Amniotic stem cell (primary cell): ENCODE measurements around the gene MPPED1.

Experiments
- DNase-seq: peaks from one replicate; lab custom pipeline; 2025; lab: John Stamatoyannopoulos, UW

Gene MPPED1

DNA sequence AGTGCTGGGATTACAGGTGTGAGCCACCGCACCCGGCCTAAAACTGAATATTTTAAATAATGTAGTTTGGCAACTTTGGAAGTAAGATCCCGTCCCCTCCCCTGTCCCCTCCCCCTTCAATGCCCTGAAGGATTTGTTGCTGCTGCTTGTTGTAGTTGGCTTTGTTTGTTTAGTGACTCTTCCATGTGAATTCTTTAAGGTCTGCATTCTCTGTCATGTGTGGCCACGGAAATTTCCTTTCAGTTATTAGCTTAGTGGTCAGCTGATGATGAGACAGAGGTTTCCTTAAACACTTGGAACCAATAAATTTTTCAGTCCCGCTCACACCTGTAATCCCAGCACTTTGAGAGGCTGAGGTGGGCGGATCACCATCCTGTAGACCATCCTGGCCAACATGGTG, 109.9 kb downstream of the MPPED1 start:
- no peak for DNase-seq

DNA sequence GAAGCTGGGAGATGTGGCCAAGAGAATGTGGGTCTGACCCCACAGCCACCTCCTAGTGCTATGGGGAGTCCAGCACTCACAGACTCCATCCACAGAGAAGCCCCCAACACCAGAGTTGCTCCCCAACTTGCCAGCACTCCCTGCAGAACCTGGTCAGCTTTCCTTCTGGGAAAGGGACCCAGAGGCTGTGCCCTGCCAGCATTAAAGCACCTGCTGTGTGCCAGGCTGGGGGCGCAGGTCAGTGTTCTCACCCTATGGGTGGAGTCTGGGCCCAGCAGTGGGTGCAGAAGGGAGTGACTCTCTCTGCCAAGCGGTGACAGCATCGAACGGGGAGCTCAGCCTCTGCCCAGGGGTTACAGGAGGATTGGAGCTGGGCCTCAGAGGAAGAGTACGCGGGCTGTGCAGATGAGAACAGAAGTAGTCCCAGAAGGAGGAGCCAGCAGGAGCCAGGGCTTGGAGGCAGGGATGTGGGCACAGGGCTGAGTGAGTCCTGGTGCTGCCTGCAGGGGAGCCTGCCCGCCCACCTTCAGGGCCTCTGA, 114.4 kb downstream of the MPPED1 start:
- no peak for DNase-seq

DNA sequence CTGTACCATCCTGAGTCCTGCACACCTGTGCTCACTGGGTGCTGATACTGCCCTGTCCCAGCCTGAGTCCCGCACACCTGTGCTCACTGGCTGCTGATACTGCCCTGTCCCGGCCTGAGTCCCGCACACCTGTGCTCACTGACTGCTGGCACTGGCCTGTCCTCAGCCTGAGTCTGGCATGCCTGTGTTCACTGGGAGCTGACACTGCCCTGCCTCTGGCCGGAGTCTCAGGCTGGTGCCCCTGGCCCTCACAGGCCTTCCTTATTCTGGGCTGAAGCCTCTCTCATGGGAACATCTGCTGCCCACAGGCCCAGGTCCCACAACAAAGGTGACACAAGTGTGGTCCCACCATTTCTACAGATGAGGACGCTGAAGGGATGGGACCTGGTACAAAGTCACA, 115.1 kb downstream of the MPPED1 start:
- no peak for DNase-seq

DNA sequence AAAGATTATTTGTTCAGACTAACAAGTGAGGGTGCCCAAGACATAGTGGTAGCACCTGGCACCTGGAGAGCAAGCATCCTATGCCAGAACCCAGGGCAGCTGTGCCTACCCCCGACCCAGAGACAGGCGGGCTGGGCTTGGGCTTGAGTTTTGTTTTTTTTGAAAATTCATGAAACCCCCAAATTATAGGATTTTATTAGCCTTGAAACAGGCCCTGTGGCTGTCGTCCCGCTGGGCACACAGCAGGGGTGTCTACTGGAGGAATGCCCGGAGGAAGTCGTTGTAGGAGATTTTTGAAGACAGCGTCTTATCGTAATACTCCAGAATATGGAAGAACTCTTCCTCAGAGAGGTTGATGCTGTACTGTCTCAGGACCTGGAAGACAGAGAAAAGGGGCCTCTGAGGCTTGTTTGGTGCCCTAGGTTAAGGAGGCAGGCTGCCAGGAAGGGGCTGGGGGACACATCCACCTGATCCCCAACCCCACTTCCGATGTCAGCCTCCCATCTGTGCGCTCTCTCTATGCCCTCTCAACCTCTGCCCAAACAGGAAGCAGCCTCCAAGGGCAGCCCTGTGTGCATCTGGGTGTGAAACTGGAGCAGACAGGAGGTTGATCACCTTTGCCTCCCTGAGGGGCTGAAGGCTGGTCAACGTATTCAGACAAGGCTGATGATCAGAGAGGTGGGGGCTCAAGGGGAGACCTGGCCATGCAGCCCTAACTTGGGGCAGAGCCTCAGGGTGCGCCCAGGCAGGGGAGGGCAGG, 117.0 kb downstream of the MPPED1 start:
- no peak for DNase-seq

DNA sequence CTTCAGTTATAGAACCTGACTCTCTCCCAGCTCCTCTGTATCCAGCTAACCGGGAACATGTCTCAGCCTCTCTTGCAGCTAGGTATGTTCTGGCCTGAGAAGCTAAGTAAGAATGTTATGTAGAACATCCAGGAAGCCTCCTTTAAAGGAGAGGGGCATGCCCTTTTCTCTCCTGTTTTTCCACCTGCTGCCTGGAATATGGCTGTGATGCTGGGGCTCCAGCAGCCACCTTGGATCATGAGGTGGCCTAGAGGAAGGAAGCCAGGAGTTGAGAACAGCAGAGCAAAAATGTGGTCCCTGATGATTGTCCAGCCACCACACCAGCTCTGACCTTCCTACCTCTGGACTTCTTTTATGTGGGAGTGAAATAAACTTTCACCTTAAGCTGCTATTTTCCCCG, 117.6 kb downstream of the MPPED1 start:
- DNase-seq, result no peak

DNA sequence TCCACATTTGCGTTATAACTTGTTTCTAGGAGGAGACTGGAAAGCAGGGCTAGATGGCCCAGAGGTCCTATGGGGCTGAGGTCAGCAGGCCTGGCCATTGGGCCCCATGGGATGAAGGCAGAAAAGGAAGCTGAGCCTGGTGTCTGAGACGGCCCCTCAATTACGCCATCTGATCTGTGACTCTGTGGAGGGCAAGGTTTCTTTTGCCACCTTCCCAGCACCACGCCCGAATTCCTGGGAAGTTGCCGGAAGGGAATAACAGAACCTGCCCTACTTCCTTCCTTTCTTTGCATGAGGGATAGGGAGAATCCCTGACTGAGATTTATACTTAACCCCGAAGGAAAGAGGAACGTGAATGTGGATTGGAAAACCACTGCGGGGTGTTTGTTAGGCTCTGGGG, 118.1 kb downstream of the MPPED1 start:
- DNase-seq, result no peak

DNA sequence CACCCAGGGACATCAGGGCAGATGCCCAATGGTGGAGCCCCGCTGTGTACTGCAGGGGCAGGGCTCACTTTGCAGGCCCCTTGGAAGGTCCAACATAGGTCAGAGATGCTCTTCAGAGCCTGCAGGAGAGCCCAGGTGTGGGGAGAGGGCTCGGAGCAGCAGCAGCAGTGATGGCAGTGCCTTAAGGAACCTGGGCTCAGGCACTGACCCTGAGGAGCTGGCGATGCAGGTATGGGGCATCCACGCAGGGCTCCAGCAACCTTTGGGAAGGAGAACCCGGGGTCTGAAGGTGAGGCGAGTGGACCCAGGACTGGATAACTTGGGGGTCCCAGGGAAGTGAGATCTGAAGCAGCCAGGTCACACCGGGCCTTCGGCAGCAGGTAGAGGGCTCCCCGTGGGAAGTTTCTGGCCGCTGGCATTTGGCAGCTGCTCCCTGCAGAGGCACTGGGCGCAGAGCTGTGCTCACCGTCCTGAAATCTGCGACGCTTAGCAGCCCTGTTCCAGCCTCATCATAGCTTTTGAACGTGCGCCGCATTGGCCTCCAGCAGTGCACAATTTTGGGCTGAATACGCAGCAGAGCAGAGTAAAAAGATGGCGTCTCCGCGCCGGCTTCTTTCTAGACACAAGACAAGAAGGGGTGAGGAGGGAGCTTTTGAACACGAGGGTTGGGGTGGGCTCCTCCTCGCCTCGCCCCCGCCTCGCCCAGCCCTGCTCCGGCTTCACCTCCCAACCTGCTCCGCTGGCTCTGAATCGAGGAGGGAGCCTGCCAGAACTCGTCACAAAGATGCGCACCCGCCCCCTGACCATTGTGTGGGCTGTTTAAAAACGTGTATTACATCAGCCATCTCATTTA, 118.8 kb downstream of the MPPED1 start:
- no peak for DNase-seq

DNA sequence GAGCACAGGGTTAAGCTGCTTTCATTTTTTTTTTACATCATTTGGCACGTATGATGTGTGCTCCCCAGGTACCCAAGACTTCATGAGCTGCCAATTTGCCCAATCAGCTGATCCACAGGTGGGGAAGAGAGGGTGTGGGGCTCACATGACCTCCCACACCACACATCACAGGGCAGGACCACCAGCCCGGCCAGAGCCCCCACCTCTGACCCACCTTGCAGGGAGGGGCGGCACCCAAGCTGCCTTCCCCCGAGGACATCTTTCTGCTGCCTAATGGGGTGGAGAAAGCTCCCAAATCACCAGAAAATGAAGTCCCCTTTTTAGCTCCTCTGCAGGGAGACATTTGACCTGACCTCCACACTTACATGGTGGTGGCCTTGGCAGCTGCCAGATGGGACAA, 119.8 kb downstream of the MPPED1 start:
- DNase-seq, result no peak

DNA sequence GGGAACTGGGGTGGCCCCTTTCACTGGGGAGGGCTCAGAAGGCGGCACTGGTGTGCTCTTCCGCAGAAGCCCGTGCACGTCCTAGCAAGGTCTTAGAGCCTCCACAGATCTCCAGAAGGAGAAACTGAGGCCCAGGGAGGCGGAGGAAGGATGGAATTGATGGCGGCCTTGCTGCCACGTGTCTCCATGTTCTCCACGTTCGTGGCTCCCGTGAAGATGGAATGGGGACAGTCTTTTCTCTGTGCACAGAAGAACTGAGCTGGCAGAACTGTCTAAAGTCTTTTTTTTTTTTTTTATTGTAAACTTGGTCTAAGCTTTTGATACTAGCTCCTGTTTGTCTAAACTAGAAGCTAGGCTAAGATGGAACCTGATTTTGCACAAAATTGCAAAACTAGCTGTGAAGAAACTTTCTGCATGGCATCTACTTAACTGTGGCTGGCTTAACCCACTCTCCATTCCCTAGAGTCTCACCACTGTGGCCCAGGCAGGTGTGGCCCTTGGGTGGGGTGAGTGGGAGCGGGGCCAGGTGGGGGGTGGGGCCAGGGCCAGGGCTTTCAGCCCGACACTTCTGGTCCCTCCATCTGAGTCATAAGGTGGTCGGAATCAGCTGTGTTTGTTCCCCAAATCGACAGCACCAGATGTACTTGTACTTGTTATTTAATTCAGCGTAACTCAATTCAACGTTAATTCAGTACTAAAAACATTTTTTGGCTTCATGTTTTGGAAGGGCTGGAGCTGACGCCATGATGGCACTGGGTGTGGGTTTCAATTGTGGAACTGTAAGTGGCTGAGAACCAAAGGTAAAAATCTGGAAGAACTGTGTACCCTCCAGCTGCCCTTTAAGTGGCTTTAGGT, 120.7 kb downstream of the MPPED1 start:
- no peak for DNase-seq

DNA sequence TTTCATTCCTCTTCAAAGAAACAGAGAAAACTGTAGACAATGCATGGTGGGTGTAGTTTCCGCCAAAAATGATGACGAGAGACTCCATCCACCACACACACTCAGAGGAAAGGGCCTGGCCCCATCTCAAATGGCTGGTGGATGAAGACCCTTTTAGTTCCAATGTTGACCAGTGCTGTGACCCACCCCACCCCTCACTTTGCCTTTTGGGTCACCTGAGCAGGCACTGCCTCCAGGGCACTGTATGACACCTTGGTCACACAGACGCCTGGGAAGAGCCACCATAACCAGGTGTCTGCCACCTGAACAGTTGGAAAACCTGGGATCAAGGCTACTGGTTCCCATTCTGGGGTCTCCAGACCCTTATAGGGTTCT, 121.3 kb downstream of the MPPED1 start:
- DNase-seq, result no peak

DNA sequence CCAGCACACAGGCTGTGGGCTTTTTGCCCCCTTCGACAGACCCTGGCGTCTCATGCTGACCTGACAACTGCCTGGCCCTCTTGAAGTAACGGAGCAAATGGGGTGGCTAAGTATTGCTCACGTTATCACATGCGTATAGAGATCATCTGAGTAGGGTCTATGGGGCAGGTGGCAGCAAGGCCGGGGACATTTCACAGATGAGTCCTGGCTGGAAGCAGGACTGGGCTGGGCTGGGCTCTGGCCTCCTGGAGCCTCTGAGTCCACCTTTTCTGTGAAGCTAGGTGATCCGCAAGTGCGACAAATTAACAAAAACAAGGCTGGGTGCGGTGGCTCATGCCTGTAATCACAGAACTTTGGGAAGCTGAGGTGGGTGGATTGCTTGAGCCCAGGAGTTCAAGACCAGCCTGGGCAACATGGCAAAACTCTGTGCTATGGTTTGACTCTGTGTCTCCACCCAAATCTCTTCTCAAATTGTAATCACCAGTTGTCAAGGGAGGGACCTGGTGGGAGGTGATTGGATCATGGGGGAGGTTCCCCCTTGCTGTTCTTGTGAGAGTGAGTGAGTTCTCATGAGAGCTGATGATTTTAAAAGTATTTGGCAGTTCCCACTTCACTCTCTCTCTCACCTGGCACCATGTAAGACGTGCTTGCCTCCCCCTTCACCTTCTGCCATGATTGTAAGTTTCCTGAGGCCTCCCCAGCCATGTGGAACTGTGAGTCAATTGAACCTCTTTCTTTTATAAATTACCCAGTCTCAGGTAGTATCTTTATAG, 122.0 kb downstream of the MPPED1 start:
- DNase-seq, result no peak

DNA sequence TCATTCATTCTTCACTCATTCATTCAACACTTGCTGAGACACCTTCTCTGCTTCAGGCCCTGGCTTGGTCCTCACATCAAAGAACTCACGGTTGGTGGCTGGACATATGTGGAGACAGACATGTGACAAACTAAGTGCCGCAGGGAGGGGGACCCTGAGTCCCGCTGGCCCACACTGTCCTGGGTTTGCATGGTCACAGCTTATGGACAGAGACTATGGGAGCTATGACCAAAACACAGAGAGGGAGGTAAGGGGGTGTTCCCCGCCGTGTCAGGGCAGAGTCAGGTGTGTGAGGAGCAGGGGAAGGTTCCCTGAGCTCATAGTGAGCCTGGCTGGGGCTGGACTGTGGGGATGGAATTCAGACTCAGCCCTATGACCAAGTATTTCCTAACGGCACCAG, 123.1 kb downstream of the MPPED1 start:
- no peak for DNase-seq

DNA sequence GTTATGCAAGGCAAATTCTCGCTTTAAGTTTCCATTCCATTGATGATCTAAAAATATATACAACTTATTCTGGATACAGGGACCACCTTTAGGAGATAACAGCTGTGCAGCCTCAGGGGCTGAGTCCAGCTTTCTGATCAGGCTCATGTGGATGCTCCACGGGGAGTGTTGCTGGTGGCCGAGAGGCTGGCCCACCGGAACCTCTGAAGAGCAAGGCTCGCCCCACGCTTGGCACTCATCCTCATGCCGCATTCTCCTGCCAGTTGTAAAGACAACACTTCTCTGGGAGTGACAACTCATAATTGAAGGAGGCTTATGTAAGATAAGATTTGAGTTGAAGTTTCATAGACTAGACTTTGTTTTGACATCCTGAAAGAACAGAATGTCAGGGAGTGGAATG, 123.5 kb downstream of the MPPED1 start:
- DNase-seq, result no peak

DNA sequence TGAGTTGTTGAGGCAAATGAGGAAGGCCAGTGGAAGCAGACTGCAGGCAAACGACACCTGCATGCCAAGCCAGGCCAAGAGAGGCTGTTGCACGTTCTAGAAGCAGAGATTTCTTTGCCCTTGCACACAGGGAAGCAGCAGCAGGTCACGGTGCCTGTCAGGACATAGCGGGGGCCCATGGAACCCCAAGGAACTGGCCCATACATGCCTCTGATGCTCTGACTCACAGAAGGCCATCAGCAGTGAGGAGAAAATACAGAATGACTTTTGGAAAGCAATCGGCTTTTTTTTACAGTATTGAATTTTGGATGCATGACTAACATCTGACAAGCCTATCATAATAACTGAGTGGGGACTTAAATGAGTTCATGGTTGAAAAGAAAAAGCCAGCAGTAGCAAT, 123.9 kb downstream of the MPPED1 start:
- no peak for DNase-seq

DNA sequence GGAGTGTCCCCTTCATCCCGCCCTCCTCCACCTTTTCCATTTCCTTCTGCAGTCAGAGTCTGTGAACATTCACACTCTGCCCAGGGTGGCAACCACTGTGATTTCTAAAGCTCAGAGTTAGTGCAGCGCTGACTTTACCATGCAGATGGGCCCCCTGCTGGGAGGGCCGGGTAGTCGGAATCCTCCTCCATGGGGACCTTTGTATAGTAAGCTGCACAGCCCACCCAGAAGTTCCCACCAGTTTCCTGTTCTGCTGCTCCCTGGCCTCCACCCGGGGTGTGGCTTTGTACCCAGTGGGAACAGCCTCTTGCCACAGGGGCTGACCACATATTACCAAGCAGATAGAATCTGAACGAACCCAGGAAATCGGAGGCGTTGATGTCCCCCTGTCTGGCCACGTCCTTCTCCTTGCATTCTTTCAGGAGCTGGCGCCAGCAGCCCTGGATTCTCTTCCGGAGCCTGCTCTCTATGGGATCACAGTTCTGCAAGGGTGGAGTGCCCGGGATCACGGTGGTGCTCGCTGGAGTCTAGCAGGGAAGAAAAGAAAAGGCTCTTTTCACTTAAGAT, 125.3 kb downstream of the MPPED1 start:
- DNase-seq, result no peak

DNA sequence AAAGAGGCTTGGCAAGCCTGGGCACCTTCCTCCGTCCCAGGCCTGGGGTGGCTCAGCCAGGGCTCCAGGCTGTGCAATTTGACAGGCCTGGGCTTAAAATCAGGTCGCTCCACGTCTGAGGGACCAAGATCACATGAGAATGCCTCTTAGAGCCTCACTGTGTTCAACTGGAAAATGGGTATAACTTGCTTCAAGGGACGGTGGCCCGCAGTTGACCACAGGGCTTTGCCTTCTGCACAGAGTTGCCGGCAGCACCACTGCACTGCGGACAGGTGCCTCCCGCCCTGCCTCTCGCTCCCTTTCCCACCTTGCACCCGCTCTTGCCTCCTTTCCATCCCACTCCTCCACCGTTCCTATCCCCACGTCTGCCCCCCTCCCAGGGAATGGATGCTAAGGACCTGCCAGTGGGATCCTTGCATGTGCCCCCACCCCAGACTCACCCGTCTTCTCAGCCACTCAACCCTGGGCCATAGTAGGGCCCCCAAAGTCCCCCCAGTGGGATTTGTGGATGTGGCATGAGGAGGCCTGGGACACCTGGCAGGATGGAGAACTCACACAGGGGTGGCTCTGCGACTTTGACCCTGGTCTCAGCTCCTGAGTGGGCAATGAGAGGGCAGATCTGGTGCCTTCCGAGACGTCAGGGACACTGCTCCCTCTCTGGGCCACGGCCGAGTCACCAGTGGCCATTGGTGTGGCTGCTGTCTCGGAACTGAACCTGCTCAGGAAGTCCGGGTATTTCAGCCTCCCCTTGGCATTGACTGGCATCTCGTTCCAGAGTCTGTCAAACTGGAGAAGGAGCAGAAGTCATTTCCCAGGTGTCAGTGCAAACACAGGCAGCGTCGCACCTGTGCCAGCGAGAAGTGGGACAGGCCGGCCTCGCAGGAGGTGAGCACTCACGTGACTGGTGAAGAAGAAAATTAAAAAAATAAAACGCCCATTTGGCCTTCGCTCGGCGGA, 128.0 kb downstream of the MPPED1 start:
- DNase-seq, result no peak

DNA sequence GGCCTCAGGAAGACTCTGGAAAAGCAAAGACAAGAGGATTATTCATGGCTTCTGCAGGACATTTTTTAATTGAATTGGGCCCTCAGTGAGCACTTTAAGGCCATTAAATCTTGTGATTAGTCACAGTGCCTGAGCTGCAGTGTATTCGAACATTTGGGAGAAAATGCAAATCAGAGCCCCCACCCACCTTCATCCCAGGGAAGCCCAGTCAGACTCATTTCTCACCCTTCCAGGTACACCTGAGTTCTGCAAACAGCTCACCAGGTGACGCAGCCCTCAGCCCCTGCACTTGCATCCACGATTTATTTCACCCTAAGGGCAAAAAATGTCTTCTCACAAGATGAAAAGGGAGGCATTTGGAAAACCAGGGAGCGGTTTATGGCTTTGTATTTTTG, 128.7 kb downstream of the MPPED1 start:
- DNase-seq, result no peak

DNA sequence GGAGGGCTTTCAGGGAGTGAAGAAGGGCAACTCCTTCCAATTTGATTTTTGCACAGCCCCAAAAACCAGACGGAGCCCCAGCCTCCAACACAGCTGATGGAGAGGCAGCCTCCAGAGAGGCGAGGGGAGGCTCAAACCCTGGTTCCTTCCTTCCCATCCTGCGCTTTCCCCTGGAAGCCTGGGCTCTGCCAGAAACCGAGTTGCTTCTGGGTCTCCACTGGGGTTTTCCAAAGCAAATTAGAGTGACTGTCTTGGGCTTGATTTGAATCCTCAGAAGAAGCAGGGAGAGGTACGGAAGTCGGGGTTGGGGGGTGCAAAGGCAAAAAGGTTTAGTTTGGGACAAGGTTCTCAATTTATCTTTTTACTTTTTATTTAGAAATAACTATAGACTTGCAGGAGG, 129.2 kb downstream of the MPPED1 start:
- no peak for DNase-seq

DNA sequence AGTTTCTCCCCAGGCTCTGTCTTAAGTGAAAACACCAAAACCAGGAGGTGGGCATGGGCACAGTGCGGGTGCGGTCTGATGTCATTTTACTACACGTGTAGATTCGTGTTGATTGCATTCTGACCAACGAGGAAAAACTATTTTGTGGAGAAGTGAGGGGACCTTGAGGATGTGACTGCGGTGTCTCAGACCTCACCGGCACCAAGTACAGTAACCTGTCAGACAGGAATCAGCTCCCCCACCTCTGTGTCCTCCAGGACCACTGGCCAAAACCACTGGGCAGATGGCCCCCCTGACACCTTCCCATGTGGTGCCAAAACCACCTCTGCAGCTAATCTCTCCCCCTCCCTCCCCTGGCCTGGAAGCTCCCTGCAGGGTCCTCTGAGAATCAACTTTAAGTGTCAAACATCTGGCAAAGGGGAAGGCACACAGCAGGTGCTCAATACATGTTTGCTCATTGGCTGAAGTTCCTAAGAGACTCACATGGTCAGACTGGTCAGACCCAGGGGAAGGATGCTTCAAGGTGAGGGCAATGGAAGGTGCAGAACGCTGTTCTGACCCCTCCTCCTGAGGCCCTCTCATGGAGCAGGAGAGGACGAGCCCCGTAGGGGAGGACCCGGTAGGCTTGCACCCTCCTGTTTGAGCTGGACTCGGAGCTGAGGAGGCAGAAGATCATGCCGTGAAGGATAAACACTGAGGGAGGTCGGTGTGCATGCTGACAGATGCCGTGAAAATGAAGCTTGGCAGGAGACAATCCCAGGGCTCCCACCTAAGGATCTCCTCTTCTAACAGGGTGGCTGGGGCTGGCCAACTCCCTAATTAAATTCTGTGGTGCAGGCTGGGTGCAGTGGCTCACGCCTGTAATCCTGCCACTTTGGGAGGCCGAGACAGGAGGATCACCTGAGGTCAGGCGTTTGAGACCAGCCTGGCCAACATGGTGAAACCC, 129.9 kb downstream of the MPPED1 start:
- no peak for DNase-seq
